ENCODE results near the gene NDST4. TPM values are rescaled to one million over a fixed set of nuclear protein-coding genes. Genes with fewer than 3 reads are reported as not detected.

The NDST4 gene
- total RNA-seq, 1 experiment from 2014 or later: not detected

GRCh38 chr4:114905017-114905416 is 208.4 kb downstream of the NDST4 start:
- DNase-seq: no peak
- no peak overlapping the region for H3K4me2 ChIP-seq (ENCODE audit: insufficient read depth, insufficient read length, low read length)
- no peak overlapping the region for H3K56ac ChIP-seq (ENCODE audit: insufficient read length, low read depth, low read length)
- no peak overlapping the region for H3K27ac ChIP-seq (ENCODE audit: insufficient read length, low read depth, low read length)
- no peak overlapping the region for H4K8ac ChIP-seq (replicated peaks; ENCODE audit: insufficient read length, low read depth, low read length)
- H3K23me2 ChIP-seq (ENCODE audit: insufficient read length, low read depth, low read length, poor library complexity, severe bottlenecking): no peaks in the 10 kb centered on the region
- H3K27me3 Mint-ChIP-seq (ENCODE audit: low read depth): no peaks in the 10 kb centered on the region
- no peak overlapping the region for H4K91ac ChIP-seq (ENCODE audit: insufficient read length, low read depth, low read length)
- H3K27me3 ChIP-seq (ENCODE audit: insufficient read depth, low read length): no peaks in the 10 kb centered on the region
- H2BK5ac ChIP-seq (ENCODE audit: insufficient read length, low read length): no peak overlapping the region
- no peak overlapping the region for H2BK12ac ChIP-seq (ENCODE audit: insufficient read length, low read depth, low read length)
- H4K20me1 ChIP-seq (ENCODE audit: control insufficient read depth, insufficient read depth, insufficient read length): no peaks in the 10 kb centered on the region
- H3K9me3 ChIP-seq (ENCODE audit: control insufficient read depth, low read depth, low read length): no peaks in the 10 kb centered on the region
- H3K4me1 ChIP-seq (ENCODE audit: insufficient read depth, low read length): no peaks in the 10 kb centered on the region
- H3K79me1 ChIP-seq (ENCODE audit: insufficient read depth, low read depth, low read length, poor library complexity, severe bottlenecking): no peaks in the 10 kb centered on the region
- H3K79me2 ChIP-seq (ENCODE audit: insufficient read depth, low read length): no peaks in the 10 kb centered on the region
- H3K4me3 Mint-ChIP-seq: no peak overlapping the region
- no peaks in the 10 kb centered on the region for H3K36me3 Mint-ChIP-seq (ENCODE audit: insufficient read depth in 1 of 3, low read depth in 3 of 3)
- no peak overlapping the region for H3K4ac ChIP-seq (ENCODE audit: low read depth, low read length)
- no peak overlapping the region for H2AFZ ChIP-seq (ENCODE audit: low read length)
- no peak overlapping the region for H3T11ph ChIP-seq (ENCODE audit: low read length)
- no peak overlapping the region for H2BK20ac ChIP-seq (ENCODE audit: low read depth, low read length, poor library complexity, severe bottlenecking)
- TF ChIP-seq CTCF (conservative IDR thresholded peaks at IDR 0.05): no peak
- H2AK5ac ChIP-seq (ENCODE audit: insufficient read length, low read length): no peak overlapping the region
- no peak overlapping the region for H4K5ac ChIP-seq (ENCODE audit: insufficient read length, low read depth, low read length)
- H2BK120ac ChIP-seq (ENCODE audit: low read depth, low read length, poor library complexity, severe bottlenecking): no peak overlapping the region
- H3K4me1 Mint-ChIP-seq: no peaks in the 10 kb centered on the region
- H2BK15ac ChIP-seq (ENCODE audit: low read depth, low read length): no peak overlapping the region
- no peak overlapping the region for H3K14ac ChIP-seq (ENCODE audit: insufficient read depth, low read length)
- H3K18ac ChIP-seq (ENCODE audit: insufficient read length, low read depth, low read length): no peak overlapping the region
- no peak overlapping the region for H3K9ac ChIP-seq (ENCODE audit: extremely low read depth, insufficient read length, low read length)
- H3K27ac Mint-ChIP-seq: no peak overlapping the region
- H3K9me3 Mint-ChIP-seq: no peaks in the 10 kb centered on the region; a peak in 1 of 5 replicates
- H3K23ac ChIP-seq (ENCODE audit: insufficient read length, low read depth, low read length): no peak overlapping the region

All from H9 (cell line).